K562 (cell line): ENCODE data around the gene EPB41L4B. TPM values are rescaled to one million over a fixed set of nuclear protein-coding genes. Genes with fewer than 3 reads are reported as not detected.
"Not testable (repeated sequence)": the region's sequence is repeated elsewhere in the genome, so short reads cannot be mapped to it uniquely, and the experiment has no call there.

Experiments
- ATAC-seq: fragments of 200-7000 bp; cut with Tn5 transposase; 3 replicates; pipeline ENCODE4 v1.9.1; 2020; ENCODE audit warnings: moderate library complexity
- BruUV-seq: library from RNA; stranded (reverse); fragments of 400-500 nt; replicated peaks from 2 replicates; lab custom pipeline; 2021; lab: Mats Ljungman, UMichigan
- CTCF ChIA-PET: fragments of 300-600 bp; formaldehyde crosslinking; extraction: SDS; loops from one replicate; lab custom pipeline; 2021; ENCODE audit warnings: low intra/inter-chr PET ratio; lab: Yijun Ruan, JAX
- POLR2A ChIA-PET: fragments of 300-600, 350-650 bp; sonication (Branson Sonifier 250); formaldehyde crosslinking; extraction: SDS; loops from one replicate; lab custom pipeline; 2021; ENCODE audit warnings: antibody characterized with exemption, inconsistent platforms; lab: Yijun Ruan, JAX
- DNase-seq, 4 experiments: peaks; one replicate each; pipeline versions ENCODE4 v3.0.0 to v3.0.0-alpha.2; 2011 to 2018; ENCODE audit warnings: low spot score in 3 of 4, mixed read lengths in 3 of 4; ENCODE audit errors: extremely low read depth in 1 of 4
- FAIRE-seq: peaks from 2 replicates; lab custom pipeline; 2011; peaks lifted over from hg19 to GRCh38; lab: Jason Lieb, UNC
- H2AFZ ChIP-seq: 2 replicates; pipeline ENCODE4 v1.6.0; 2011; ENCODE audit warnings: low read depth, low read length, control low read depth, inconsistent platforms
- H3K27ac ChIP-seq: fragments of 200-600 bp; 3 replicates; pipeline ENCODE4 v1.8.0; 2011; ENCODE audit warnings: low read depth, mild to moderate bottlenecking, control low read depth, inconsistent platforms, low read length, moderate library complexity, mixed read lengths; ENCODE audit errors: extremely low read depth
- H3K27me3 ChIP-seq, 2 experiments: fragments of 300-600 bp in 1 of 2; 2 replicates in 1 of 2; 3 replicates in 1 of 2; pipeline versions ENCODE4 v1.6.0 to v1.8.0; 2011; ENCODE audit warnings: inconsistent platforms in 2 of 2, low read length in 2 of 2, mild to moderate bottlenecking in 1 of 2, mixed read lengths in 1 of 2, moderate library complexity in 1 of 2; ENCODE audit not compliant: control insufficient read depth in 2 of 2, insufficient read depth in 2 of 2
- H3K36me3 ChIP-seq: fragments of 300-600 bp; 3 replicates; pipeline ENCODE4 v1.8.0; 2011; ENCODE audit warnings: mild to moderate bottlenecking, low read length, inconsistent platforms; ENCODE audit not compliant: control insufficient read depth, insufficient read depth
- H3K4me1 ChIP-seq, 2 experiments: fragments of 200-600 bp in 1 of 2; replicated peaks in 1 of 2; 2 replicates in 1 of 2; 3 replicates in 1 of 2; pipeline versions ENCODE4 v1.5.1 to v1.8.0; 2011; ENCODE audit warnings: inconsistent platforms in 2 of 2, low read length in 2 of 2, mild to moderate bottlenecking in 1 of 2, mixed read lengths in 1 of 2, moderate library complexity in 1 of 2; ENCODE audit not compliant: control insufficient read depth in 2 of 2, insufficient read depth in 2 of 2
- H3K4me2 ChIP-seq: 2 replicates; pipeline ENCODE4 v1.6.1; 2011; ENCODE audit warnings: low read length, control low read depth, inconsistent platforms, mixed read lengths; ENCODE audit not compliant: insufficient read depth
- H3K4me3 ChIP-seq: fragments of 200-600 bp; sonication (generic), shearing (Covaris generic); 2 replicates; pipeline ENCODE4 v1.5.1; 2016; ENCODE audit warnings: control low read depth, inconsistent platforms
- H3K79me2 ChIP-seq: fragments of 200-600 bp; 3 replicates; pipeline ENCODE4 v1.8.0; 2011; ENCODE audit warnings: low read length, inconsistent platforms; ENCODE audit not compliant: control insufficient read depth, insufficient read depth
- H3K9ac ChIP-seq, 2 experiments: 2 replicates each; pipeline versions ENCODE4 v1.6.0 to v1.6.1; 2011; ENCODE audit warnings: low read depth in 2 of 2, low read length in 2 of 2, control low read depth in 1 of 2, inconsistent platforms in 1 of 2, mild to moderate bottlenecking in 1 of 2, mixed read lengths in 1 of 2; ENCODE audit not compliant: insufficient read depth in 1 of 2
- H3K9me1 ChIP-seq: one replicate; pipeline ENCODE4 v1.6.0; 2011; ENCODE audit warnings: inconsistent platforms, mild to moderate bottlenecking, low read length, moderate library complexity; ENCODE audit not compliant: control insufficient read depth, insufficient read depth
- H3K9me3 ChIP-seq: replicated peaks from 2 replicates; pipeline ENCODE4 v1.5.1; 2011; ENCODE audit warnings: low read depth, low read length, inconsistent platforms; ENCODE audit not compliant: control insufficient read depth, insufficient read depth
- H4K20me1 ChIP-seq: replicated peaks from 2 replicates; pipeline ENCODE4 v1.6.1; 2011; ENCODE audit warnings: low read length, inconsistent platforms, mixed read lengths; ENCODE audit not compliant: control insufficient read depth, insufficient read depth
- CEBPB ChIP-seq: fragments of 450-650 bp; IDR thresholded peaks from 2 replicates; pipeline ENCODE4 v1.6.1; 2016; ENCODE audit warnings: missing genetic modification characterization, missing compliant biosample characterization
- FOSL1 ChIP-seq: fragments of 200-800 bp; sonication (Bioruptor generic); conservative IDR thresholded peaks from 2 replicates; pipeline ENCODE4 v1.6.1; 2016; ENCODE audit warnings: missing genetic modification characterization, missing compliant biosample characterization
- WGBS: fragments of 100-300 bp; shearing (Covaris generic); methylation state at CpG from one replicate; pipeline ENCODE4 v1.1.6; 2016; ENCODE audit warnings: low coverage, mixed read lengths; ENCODE audit not compliant: insufficient coverage; ENCODE audit errors: missing lambda C conversion rate; 5-methylcytosine and 5-hydroxymethylcytosine counted together
- in situ Hi-C: fragments of 300-500 bp; cut with MboI; formaldehyde crosslinking; loops from 4 replicates; pipeline ENCODE4 v1.15.0; 2018; ENCODE audit warnings: inconsistent platforms, mixed read lengths
- intact Hi-C: fragments of 100-400 bp; cut with micrococcal nuclease; formaldehyde crosslinking; loops from 2 replicates; pipeline ENCODE4 v1.14.2; 2022
- polyA plus RNA-seq, 8 experiments: library from polyadenylated mRNA; depleted of rRNA in 4 of 8; stranded (reverse) in 5 of 8; unstranded in 3 of 8; fragments of >200 nt; fragmentation: Nextera tagmentation in 2 of 8; fragmentation: Illumina TruSeq in 1 of 8; extraction: Ambion mirVana in 2 of 8; extraction: Trizol in 1 of 8; gene quantifications; 2 replicates each; pipeline versions ENCODE4 v1.2.1 to v1.2.3, GENCODE V29; 2011 to 2014; ENCODE audit warnings: inconsistent platforms in 1 of 8, missing spikeins in 1 of 8
- total RNA-seq, 7 experiments: library from RNA; depleted of rRNA in 6 of 7; stranded (reverse); fragments of >200 nt in 6 of 7; fragmentation: Illumina TruSeq in 2 of 7; extraction: Trizol in 2 of 7; gene quantifications; 2 replicates each; pipeline versions ENCODE4 v1.2.1 to v1.2.3, GENCODE V29; 2011 to 2021; ENCODE audit warnings: low replicate concordance in 1 of 7
- TF ChIP-seq, protein P1 (sequence below): sonication (generic); formaldehyde crosslinking; IDR thresholded peaks from 2 replicates; pipeline ENCODE4 v1.8.0; 2022; ENCODE audit warnings: mild to moderate bottlenecking, missing genetic modification reagents

EPB41L4B gene
- total and polyA plus RNA-seq, 9 of the 15 experiments (the other 6 are each of a cell fraction or from before 2014, with no cell fraction given) = 0.09 to 0.38 (median 0.21) TPM

DNA sequence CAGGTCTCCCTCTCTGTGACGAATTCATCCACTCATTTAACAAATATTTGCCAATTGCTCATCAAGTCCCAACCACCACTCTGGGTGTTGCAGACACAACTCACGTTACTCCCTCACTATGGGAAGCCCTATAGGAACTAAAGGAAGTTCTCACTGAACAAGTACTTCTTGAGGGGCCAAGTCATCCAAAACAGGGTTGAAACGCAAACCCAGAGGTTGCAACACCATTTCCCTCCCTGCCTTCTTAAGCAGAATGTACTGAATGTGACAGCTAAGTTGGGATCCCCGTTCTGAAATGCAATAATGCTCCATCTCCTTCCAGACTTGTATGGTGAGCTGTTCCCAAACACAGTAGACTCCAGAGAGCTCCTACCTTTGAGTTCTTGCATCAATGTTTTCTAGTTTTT is 34.3 kb downstream of the EPB41L4B start:
- POLR2A ChIA-PET = interaction anchor here (0.6 to 0.7 kb wide), 2 partner anchors 44 to 167 kb away, joined by 3 read pairs; partner anchors contain the start of gene TMEM245
- H3K9me3 ChIP-seq = no peaks in the 10 kb centered on the region
- peak overlapping the region; percentile 47 for H3K4me2 ChIP-seq
- no peaks in the 10 kb centered on the region for H4K20me1 ChIP-seq
- DNase-seq (peak in 1 of 4 experiments; percentile 9), ATAC-seq (no peak; the same call in 1 of the 3 replicates), FAIRE-seq (no peak)
- intact Hi-C loops (no loop called here), in situ Hi-C loops (no loop called here)
- H2AFZ ChIP-seq = no peak overlapping the region
- peaks cover 0 to 14% of the 10 kb centered on the region in 2 experiments; a peak in 2 of 5 replicates for H3K4me1 ChIP-seq
- H3K27me3 ChIP-seq = peaks cover 12 to 14% of the 10 kb centered on the region in 2 experiments; a peak in 4 of 5 replicates
- H3K4me3 ChIP-seq = no peak overlapping the region
- H3K9ac ChIP-seq = no peak overlapping the region
- no peak overlapping the region; the same call in 2 of the 3 replicates for H3K27ac ChIP-seq
- no TSS peak for BruUV-seq
- CTCF ChIA-PET = no interaction called here
- TF ChIP-seq, protein P1, sequence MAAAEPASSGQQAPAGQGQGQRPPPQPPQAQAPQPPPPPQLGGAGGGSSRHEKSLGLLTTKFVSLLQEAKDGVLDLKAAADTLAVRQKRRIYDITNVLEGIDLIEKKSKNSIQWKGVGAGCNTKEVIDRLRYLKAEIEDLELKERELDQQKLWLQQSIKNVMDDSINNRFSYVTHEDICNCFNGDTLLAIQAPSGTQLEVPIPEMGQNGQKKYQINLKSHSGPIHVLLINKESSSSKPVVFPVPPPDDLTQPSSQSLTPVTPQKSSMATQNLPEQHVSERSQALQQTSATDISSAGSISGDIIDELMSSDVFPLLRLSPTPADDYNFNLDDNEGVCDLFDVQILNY (CRISPR knock-in tag) = no peak
- TF ChIP-seq CEBPB (tag) = peak; percentile 43
- TF ChIP-seq FOSL1 (tag) = peak; percentile 71
- no peaks in the 10 kb centered on the region for H3K9me1 ChIP-seq
- H3K79me2 ChIP-seq = no peaks in the 10 kb centered on the region
- WGBS = 4% methylated on average over 4 of the region's 4 CpGs
- no peaks in the 10 kb centered on the region for H3K36me3 ChIP-seq

DNA sequence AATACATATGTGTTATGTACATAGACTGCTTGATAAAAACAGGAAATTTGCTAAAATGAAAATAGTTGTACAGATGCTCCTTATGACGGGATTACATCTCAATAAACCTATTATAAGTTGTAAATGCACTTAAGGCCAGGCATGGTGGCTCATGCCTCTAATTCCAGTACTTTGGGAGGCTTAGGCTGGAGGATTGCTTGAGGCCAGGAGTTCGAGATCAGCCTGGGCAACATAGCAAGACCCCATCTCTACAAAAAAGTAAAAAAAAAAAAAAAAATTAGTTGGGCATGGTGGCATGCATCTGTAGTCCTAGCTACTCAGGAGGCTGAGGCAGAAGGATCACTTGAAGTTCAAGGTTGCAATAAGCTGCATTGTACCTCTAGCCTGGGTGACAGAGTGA is 37.2 kb downstream of the EPB41L4B start:
- H3K4me1 ChIP-seq = peaks cover 0 to 12% of the 10 kb centered on the region in 2 experiments; a peak in 2 of 5 replicates
- DNase-seq, H3K79me2 ChIP-seq, CTCF ChIA-PET, H3K27ac ChIP-seq, H3K36me3 ChIP-seq, H3K9me3 ChIP-seq, in situ Hi-C loops, FAIRE-seq, intact Hi-C loops, H3K9me1 ChIP-seq, H2AFZ ChIP-seq, H3K4me3 ChIP-seq, H3K9ac ChIP-seq, POLR2A ChIA-PET, BruUV-seq, ATAC-seq, H4K20me1 ChIP-seq, H3K4me2 ChIP-seq: not testable (repeated sequence)
- 0% methylated on average over 2 of the region's 2 CpGs for WGBS
- H3K27me3 ChIP-seq = peaks cover 16 to 20% of the 10 kb centered on the region in 2 experiments; a peak in 4 of 5 replicates
